Activated CD4-positive, alpha-beta T cell treated with anti-CD3 and anti-CD28 coated beads for 36 hours (primary cell): ENCODE data around the gene NPHP4. TPM values are rescaled to one million over a fixed set of nuclear protein-coding genes. Genes with fewer than 3 reads are reported as not detected.

ENCODE experiments used
- ATAC-seq: fragments of 200-7000 bp; cut with Tn5 transposase; one replicate; pipeline ENCODE4 v1.10.0; 2021; ENCODE audit warnings: mild to moderate bottlenecking, moderate library complexity
- CTCF ChIA-PET: fragments of 350-600 bp; sonication (Branson Sonifier 250); formaldehyde crosslinking; loops from one replicate; lab custom pipeline; 2021; ENCODE audit warnings: antibody characterized with exemption; lab: Charles Lee
- POLR2A ChIA-PET: fragments of 350-600 bp; sonication (Branson Sonifier 250); formaldehyde crosslinking; loops from one replicate; lab custom pipeline; 2021; ENCODE audit warnings: antibody characterized with exemption, inconsistent platforms; lab: Charles Lee
- DNase-seq: peaks from one replicate; pipeline ENCODE4 v3.0.0-alpha.2; 2020
- H3K27ac Mint-ChIP-seq: one replicate; pipeline ENCODE4 v1.8.0; 2021; ENCODE audit warnings: mixed read lengths
- H3K27me3 Mint-ChIP-seq: one replicate; pipeline ENCODE4 v1.8.0; 2021; ENCODE audit warnings: mixed read lengths
- H3K36me3 Mint-ChIP-seq: one replicate; pipeline ENCODE4 v1.8.0; 2021; ENCODE audit warnings: low read depth, mixed read lengths
- H3K4me1 Mint-ChIP-seq: one replicate; pipeline ENCODE4 v1.8.0; 2021; ENCODE audit warnings: mixed read lengths
- H3K4me3 Mint-ChIP-seq: one replicate; pipeline ENCODE4 v1.8.0; 2021; ENCODE audit warnings: mild to moderate bottlenecking, moderate library complexity, mixed read lengths
- H3K9me3 Mint-ChIP-seq: one replicate; pipeline ENCODE4 v1.8.0; 2021; ENCODE audit warnings: low read depth, mixed read lengths
- intact Hi-C, 2 experiments: fragments of 100-400 bp; cut with DNase I in 1 of 2; cut with micrococcal nuclease in 1 of 2; formaldehyde crosslinking; loops; one replicate each; pipeline versions ENCODE4 v1.14.2 to v1.15.1; 2022 to 2024; cut with DNase I, micrococcal nuclease
- total RNA-seq, 2 experiments: library from RNA; stranded (reverse); gene quantifications; one replicate each; pipeline ENCODE4 v1.2.3, GENCODE V29; 2021

The NPHP4 gene
- total RNA-seq, 2 experiments from 2014 or later, result 12.9 to 14.1 TPM

GRCh38 chr1:5882367-5883128 lies 109.7 kb downstream of the NPHP4 start:
- H3K36me3 Mint-ChIP-seq, result peaks cover 14% of the 10 kb centered on the region
- H3K4me1 Mint-ChIP-seq, result no peaks in the 10 kb centered on the region
- H3K27ac Mint-ChIP-seq, result no peak overlapping the region
- intact Hi-C loops, result no loop called here
- DNase-seq (no peak), ATAC-seq (no peak)
- H3K9me3 Mint-ChIP-seq, result peaks cover 4% of the 10 kb centered on the region
- H3K4me3 Mint-ChIP-seq, result no peak overlapping the region
- no peaks in the 10 kb centered on the region for H3K27me3 Mint-ChIP-seq
- POLR2A ChIA-PET, result no interaction called here
- CTCF ChIA-PET, result no interaction called here

DNA sequence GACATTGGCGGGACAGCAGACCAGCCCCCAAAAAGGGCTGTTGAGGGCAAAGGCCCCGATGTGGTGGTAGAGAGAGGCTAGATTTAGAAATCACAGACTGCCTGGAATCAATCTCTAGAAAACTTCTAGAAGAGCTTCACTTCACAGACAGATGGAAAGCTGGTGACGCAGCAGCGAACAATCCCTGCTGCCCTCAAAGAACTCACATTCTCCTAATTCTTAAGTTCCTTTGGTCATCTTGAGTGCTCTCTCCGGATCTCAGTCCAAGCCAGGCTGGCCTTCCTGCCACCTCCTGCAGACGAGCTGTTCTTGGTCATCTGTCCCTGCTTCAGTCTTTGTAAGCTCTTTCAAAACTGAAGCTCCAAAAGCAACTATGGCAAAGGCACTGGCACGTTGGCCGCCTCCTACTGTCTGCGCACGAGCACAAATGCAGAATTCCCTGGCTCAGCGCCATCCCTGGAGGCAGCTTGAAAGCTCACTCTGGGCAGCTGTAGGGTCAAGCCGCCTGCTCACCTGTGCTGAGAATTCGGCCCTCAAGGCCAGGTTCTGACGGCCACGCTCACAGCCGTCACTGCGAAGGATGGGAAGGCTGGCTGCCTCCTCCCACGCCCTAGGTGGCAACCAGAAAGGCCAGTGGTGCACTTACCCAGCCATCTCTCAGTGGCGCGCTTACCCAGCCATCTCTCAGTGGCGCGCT lies 110.6 kb downstream of the NPHP4 start:
- intact Hi-C loops, result no loop called here
- peaks cover 4% of the 10 kb centered on the region for H3K9me3 Mint-ChIP-seq
- no peak for DNase-seq
- no peak overlapping the region for H3K27ac Mint-ChIP-seq
- H3K4me1 Mint-ChIP-seq, result no peaks in the 10 kb centered on the region
- peaks cover 14% of the 10 kb centered on the region for H3K36me3 Mint-ChIP-seq
- ChIA-PET POLR2A (no interaction called here), CTCF (interaction anchor here (1.0 kb wide), 1 partner anchor 12 kb away, joined by 3 read pairs; no protein-coding TSS in a partner anchor)
- ATAC-seq, result no peak
- no peak overlapping the region for H3K4me3 Mint-ChIP-seq
- H3K27me3 Mint-ChIP-seq, result no peaks in the 10 kb centered on the region

DNA sequence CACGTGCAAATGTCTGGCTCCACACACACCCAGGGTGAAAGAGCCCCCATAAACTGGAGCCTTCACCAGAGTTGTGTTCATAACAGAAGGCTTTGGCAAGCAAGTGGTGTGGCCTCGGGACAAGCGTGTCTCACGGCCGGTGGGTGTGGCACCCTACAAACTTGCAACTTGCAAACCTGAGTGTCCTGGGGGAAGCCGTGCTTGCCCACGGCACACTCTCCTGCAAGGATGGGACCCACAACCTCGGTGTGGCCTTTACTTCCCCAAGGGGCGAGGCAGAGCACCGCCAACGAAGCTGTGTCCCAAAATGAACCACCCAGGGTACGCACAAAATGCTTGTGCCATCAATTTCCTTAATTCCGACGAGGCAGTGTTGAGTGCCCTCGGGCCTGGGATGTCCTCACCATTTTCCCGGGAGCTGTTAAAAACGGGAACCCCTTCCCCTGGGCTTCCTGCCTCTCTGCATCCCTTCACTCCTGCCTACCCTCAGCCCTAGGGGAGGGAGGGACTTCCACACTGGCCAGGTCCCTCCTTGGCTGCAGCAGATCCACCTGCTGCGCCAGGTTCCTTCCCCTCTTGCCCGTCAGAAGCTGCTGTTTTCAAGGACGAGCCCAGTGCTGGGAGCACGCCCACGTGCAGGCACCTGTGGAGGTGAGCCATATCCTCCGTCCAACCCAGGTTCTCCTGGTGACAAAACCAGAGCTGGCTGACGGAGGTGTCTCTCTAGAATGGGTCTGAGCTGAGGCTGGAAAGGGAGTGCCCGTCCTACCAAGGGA lies 111.4 kb downstream of the NPHP4 start:
- ATAC-seq (no peak), DNase-seq (no peak)
- no peaks in the 10 kb centered on the region for H3K27me3 Mint-ChIP-seq
- no peaks in the 10 kb centered on the region for H3K4me1 Mint-ChIP-seq
- ChIA-PET CTCF (interaction anchor here (1.0 kb wide), 1 partner anchor 13 kb away, joined by 3 read pairs; no protein-coding TSS in a partner anchor), POLR2A (no interaction called here)
- H3K4me3 Mint-ChIP-seq, result no peak overlapping the region
- intact Hi-C loops, result no loop called here
- H3K27ac Mint-ChIP-seq, result no peak overlapping the region
- peaks cover 4% of the 10 kb centered on the region for H3K9me3 Mint-ChIP-seq
- peaks cover 14% of the 10 kb centered on the region for H3K36me3 Mint-ChIP-seq

DNA sequence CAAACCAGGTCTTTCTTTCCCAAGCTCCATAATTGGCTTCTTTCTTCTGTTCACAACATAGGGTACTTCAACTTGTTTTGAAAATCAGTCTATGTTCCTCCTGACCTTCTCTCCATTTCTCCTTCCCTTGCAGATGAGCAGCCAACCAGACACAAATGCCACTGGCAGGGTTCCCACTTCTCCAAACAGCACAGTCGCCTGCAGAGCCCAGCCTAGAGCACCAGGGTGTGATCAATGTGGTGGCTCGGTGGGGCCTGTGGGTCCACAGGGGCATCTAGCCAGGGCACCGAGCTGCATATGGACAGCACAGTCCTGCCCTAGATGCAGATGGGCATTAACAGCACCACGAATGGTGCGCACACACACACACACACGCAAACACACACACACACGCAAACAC lies 112.8 kb downstream of the NPHP4 start:
- Mint-ChIP-seq H3K9me3 (peaks cover 4% of the 10 kb centered on the region), H3K27ac (no peak overlapping the region), H3K27me3 (no peaks in the 10 kb centered on the region), H3K36me3 (peaks cover 16% of the 10 kb centered on the region), H3K4me3 (no peak overlapping the region), H3K4me1 (no peaks in the 10 kb centered on the region)
- DNase-seq (no peak), ATAC-seq (no peak)
- POLR2A ChIA-PET, result no interaction called here
- intact Hi-C loops, result no loop called here
- CTCF ChIA-PET, result interaction anchor here (0.9 kb wide), 1 partner anchor 39 kb away, joined by 3 read pairs; no protein-coding TSS in a partner anchor

GRCh38 chr1:5878971-5879370 lies 113.3 kb downstream of the NPHP4 start:
- H3K4me1 Mint-ChIP-seq, result no peaks in the 10 kb centered on the region
- intact Hi-C loops, result no loop called here
- CTCF ChIA-PET, result interaction anchor here (0.9 kb wide), 1 partner anchor 39 kb away, joined by 3 read pairs; no protein-coding TSS in a partner anchor
- no peak overlapping the region for H3K27ac Mint-ChIP-seq
- POLR2A ChIA-PET, result no interaction called here
- no peak overlapping the region for H3K4me3 Mint-ChIP-seq
- peaks cover 16% of the 10 kb centered on the region for H3K36me3 Mint-ChIP-seq
- DNase-seq (no peak), ATAC-seq (no peak)
- peaks cover 4% of the 10 kb centered on the region for H3K9me3 Mint-ChIP-seq
- no peaks in the 10 kb centered on the region for H3K27me3 Mint-ChIP-seq

DNA sequence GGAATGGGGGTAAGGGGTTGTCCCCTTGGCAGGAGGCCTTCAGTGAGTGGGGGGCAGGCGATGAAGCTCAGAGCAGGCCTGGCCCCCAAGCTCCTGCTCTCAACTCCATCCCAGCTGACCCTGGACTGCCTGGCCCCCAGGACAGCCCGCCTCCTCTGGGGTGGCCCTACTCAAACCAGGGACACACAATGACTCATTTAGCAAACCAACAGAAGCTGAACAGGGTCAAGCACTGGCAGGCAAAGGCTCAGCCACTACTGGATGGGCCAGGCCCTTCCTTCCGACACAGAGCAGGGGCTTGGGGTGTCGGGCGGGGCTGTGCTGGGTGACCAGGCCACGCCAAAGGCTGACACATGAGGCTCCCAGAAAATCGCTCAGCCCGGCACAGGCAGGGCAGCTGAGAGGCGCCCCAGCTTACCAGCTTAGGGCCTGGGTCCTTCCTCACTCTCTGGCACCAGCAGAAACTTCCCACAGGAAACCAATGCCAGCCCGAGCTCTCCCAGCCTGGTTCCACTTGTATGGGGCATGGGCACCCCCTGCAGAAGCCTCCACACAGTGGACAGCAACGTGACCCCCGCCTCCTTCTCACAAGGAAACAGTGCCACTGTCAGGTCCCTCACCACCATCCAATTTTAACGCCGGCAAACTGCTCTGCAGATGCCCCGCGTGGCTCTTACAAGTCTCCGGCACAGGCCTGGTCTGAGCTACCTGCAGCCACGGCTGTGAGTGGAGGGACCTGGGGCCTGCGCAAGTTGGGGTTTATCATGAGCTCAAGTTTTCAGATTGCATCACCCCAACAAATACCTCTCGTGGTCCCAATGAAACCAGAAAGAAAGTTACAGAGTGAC lies 114.3 kb downstream of the NPHP4 start:
- Mint-ChIP-seq H3K27ac (no peak overlapping the region), H3K27me3 (no peaks in the 10 kb centered on the region), H3K36me3 (peaks cover 21% of the 10 kb centered on the region), H3K9me3 (peaks cover 4% of the 10 kb centered on the region), H3K4me3 (no peak overlapping the region), H3K4me1 (no peaks in the 10 kb centered on the region)
- ATAC-seq (no peak), DNase-seq (no peak)
- CTCF ChIA-PET, result interaction anchor here (0.6 to 0.7 kb wide), 2 partner anchors 16 to 147 kb away, joined by 3 read pairs; no protein-coding TSS in a partner anchor
- intact Hi-C loops, result no loop called here
- POLR2A ChIA-PET, result no interaction called here

- ChIA-PET POLR2A (no interaction called here), CTCF (no interaction called here)
- intact Hi-C loops, result no loop called here
- Mint-ChIP-seq H3K27ac (no peak overlapping the region), H3K27me3 (no peaks in the 10 kb centered on the region), H3K36me3 (peaks cover 21% of the 10 kb centered on the region), H3K9me3 (peaks cover 4% of the 10 kb centered on the region), H3K4me1 (no peaks in the 10 kb centered on the region), H3K4me3 (no peak overlapping the region)
- ATAC-seq (no peak), DNase-seq (no peak)
These were observed 115.2 kb downstream of the NPHP4 start for GRCh38 chr1:5877001-5877400.

GRCh38 chr1:5876094-5876650 lies 116.1 kb downstream of the NPHP4 start:
- Mint-ChIP-seq H3K27me3 (no peaks in the 10 kb centered on the region), H3K36me3 (peaks cover 23% of the 10 kb centered on the region), H3K4me3 (no peak overlapping the region), H3K4me1 (no peaks in the 10 kb centered on the region), H3K9me3 (peaks cover 4% of the 10 kb centered on the region), H3K27ac (no peak overlapping the region)
- ATAC-seq (no peak), DNase-seq (no peak)
- POLR2A ChIA-PET, result no interaction called here
- CTCF ChIA-PET, result no interaction called here
- intact Hi-C loops, result no loop called here

DNA sequence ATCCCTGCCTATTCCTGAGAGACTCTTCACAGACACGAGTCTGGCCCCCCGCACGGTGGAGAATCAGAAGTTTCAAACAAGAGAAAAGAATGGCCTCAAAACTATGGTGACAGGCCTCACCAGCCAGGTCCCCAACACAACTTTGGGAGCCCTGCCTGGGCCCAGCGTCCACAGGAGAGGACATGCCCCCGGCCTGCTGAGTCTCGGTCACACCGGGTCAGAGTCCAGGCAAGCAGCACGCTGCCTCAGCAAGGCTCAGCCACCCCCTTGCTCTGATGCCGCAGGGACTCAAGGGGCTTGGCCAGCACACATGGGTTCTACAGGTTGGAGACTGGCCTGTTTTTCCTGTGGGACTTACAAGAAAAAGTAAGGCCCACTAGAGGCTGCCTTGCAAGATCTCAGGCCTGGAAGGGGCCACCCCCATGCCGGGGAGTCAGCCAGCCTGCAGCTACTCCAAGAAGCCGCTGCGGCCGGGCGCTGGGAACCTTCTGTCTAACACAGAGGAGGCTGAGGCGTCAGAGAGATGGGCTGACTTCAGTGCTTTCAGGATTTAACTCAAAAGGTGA lies 116.8 kb downstream of the NPHP4 start:
- Mint-ChIP-seq H3K36me3 (peaks cover 21% of the 10 kb centered on the region), H3K4me3 (no peak overlapping the region), H3K27me3 (no peaks in the 10 kb centered on the region), H3K9me3 (peaks cover 4% of the 10 kb centered on the region), H3K4me1 (no peaks in the 10 kb centered on the region), H3K27ac (no peak overlapping the region)
- ChIA-PET CTCF (no interaction called here), POLR2A (no interaction called here)
- intact Hi-C loops, result no loop called here
- no peak for DNase-seq
- ATAC-seq, result no peak

DNA sequence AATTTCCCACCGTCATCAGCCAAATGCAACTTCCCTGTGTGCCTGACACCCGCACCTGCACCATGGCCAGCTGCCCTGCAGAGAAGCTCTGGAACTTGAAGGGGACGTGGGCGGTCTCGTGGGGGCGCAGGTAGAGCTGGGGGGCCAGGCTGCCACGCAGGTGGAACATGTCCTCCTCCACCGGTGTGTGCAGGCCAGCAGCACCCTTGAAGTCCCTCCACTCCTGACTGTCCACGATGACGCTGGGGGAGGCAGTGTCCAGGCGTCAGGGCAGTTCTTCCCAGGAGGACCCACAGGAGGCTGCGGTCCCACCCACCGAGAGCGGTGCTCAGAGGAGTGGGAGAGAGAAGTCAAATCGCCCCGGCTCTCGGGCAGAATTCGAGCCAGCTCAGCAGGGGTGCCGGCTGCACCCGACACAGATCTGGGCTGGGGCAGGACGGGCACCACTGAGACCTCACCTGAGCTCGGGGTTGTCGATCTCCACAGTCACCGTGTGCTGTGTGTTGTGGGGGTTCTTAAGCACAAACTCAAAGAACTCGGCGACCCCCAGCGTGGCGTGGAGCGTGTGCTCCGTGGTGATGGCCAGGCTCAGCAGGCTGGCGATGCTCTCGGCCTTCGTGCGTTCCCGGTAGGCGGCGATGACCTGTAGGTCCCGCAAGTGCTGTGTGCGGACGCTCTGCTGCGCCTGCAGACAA lies 117.7 kb downstream of the NPHP4 start:
- Mint-ChIP-seq H3K4me1 (no peaks in the 10 kb centered on the region), H3K4me3 (no peak overlapping the region), H3K27ac (no peak overlapping the region), H3K27me3 (no peaks in the 10 kb centered on the region), H3K36me3 (peaks cover 16% of the 10 kb centered on the region), H3K9me3 (no peaks in the 10 kb centered on the region)
- POLR2A ChIA-PET, result no interaction called here
- intact Hi-C loops, result no loop called here
- ATAC-seq (no peak), DNase-seq (no peak)
- CTCF ChIA-PET, result no interaction called here
